Gastrocnemius medialis (tissue), 4 donors: ENCODE measurements around the gene GABBR1. TPM values are rescaled to one million over a fixed set of nuclear protein-coding genes. Genes with fewer than 3 reads are reported as not detected.

ENCODE experiments used
- ATAC-seq, 2 donors: fragments of 150-250 bp; one replicate each; pipeline ENCODE4 v1.9.1; 2016
- DNase-seq, 2 donors: peaks; one replicate each; pipeline ENCODE4 v3.0.0-alpha.2; 2019
- H3K27ac ChIP-seq, 4 donors: fragments of 200-600 bp; sonication (generic); 1 replicate in 1 of 4; 2 replicates in 3 of 4; pipeline ENCODE4 v1.5.1; 2016 to 2018; ENCODE audit warnings: mild to moderate bottlenecking in 2 of 4, moderate library complexity in 1 of 4
- H3K27me3 ChIP-seq, 3 donors: fragments of 200-600 bp; sonication (generic) in 2 of 3; 1 replicate in 1 of 3; 2 replicates in 2 of 3; pipeline versions ENCODE4 v1.5.1 to v1.6.0; 2016 to 2019; ENCODE audit warnings: mild to moderate bottlenecking in 1 of 3, moderate library complexity in 1 of 3
- H3K36me3 ChIP-seq, 2 donors: fragments of 200-600 bp; sonication (generic) in 1 of 2; one replicate each; pipeline ENCODE4 v1.5.1; 2017 to 2018
- H3K4me1 ChIP-seq, 2 donors: fragments of 200-600 bp; sonication (generic) in 1 of 2; one replicate each; pipeline ENCODE4 v1.5.1; 2016 to 2017; ENCODE audit warnings: mild to moderate bottlenecking in 2 of 2
- H3K4me3 ChIP-seq, 4 donors: fragments of 200-600 bp; sonication (generic) in 3 of 4; 1 replicate in 1 of 4; 2 replicates in 3 of 4; pipeline ENCODE4 v1.5.1; 2016 to 2019; ENCODE audit warnings: mild to moderate bottlenecking in 2 of 4
- H3K9me3 ChIP-seq, 3 donors: fragments of 200-600 bp; sonication (generic) in 2 of 3; 1 replicate in 1 of 3; 2 replicates in 2 of 3; pipeline ENCODE4 v1.5.1; 2016 to 2019
- CTCF ChIP-seq, 5 experiments: fragments of 450-650 bp in 3 of 5; fragments of 200-600 bp in 2 of 5; sonication (generic) in 2 of 5; IDR thresholded peaks in 4 of 5; conservative IDR thresholded peaks in 1 of 5; 1 replicate in 4 of 5; 2 replicates in 1 of 5; pipeline ENCODE4 v1.5.1; 2016 to 2019; ENCODE audit warnings: antibody characterized with exemption in 5 of 5, mild to moderate bottlenecking in 3 of 5, moderate library complexity in 3 of 5
- POLR2A ChIP-seq, 2 donors: fragments of 450-650 bp; IDR thresholded peaks; one replicate each; pipeline ENCODE4 v1.6.1; 2017; ENCODE audit warnings: antibody characterized with exemption in 2 of 2, mild to moderate bottlenecking in 2 of 2, moderate library complexity in 2 of 2
- in situ Hi-C, 4 donors: fragments of 200-750 bp; cut with MboI; loops; one replicate each; pipeline versions ENCODE4 v1.15.0 to v1.8.0; 2017; ENCODE audit warnings: low sequenced_read_pairs in 4 of 4
- intact Hi-C: fragments of 100-400 bp; cut with DNase I; formaldehyde crosslinking; loops from one replicate; pipeline ENCODE4 v1.15.1; 2023; ENCODE audit warnings: low total_unique reads
- total RNA-seq, 4 donors: library from RNA; depleted of rRNA; stranded (reverse); fragments of >200 nt; gene quantifications; one replicate each; pipeline versions ENCODE4 v1.1.0 to v1.2.3, GENCODE V29; 2016

GABBR1 gene
- total RNA-seq, 4 donors from 2014 or later, result 1.0 to 3.8 (median 3.1) TPM

GRCh38 chr6:29598172-29598747 lies 34.7 kb downstream of the GABBR1 start:
- in situ Hi-C loops (loop anchor here (10.0 to 25.0 kb wide), 2 partner anchors 911 to 913 kb away; no protein-coding TSS in a partner anchor), intact Hi-C loops (no loop called here)
- H3K27me3 ChIP-seq, result no peaks in the 10 kb centered on the region
- no peak overlapping the region for H3K4me3 ChIP-seq
- H3K9me3 ChIP-seq, result no peaks in the 10 kb centered on the region
- H3K4me1 ChIP-seq, result no peaks in the 10 kb centered on the region
- H3K36me3 ChIP-seq, result no peaks in the 10 kb centered on the region
- DNase-seq, result no peak
- no peak overlapping the region for H3K27ac ChIP-seq
- ATAC-seq, result no peak
- TF ChIP-seq POLR2A (IDR thresholded peaks at IDR 0.05), result no peak
- TF ChIP-seq CTCF (IDR thresholded peaks at IDR 0.05 in 4 of 5, conservative IDR thresholded peaks at IDR 0.05 in 1 of 5), result no peak

GRCh38 chr6:29597184-29597583 lies 35.8 kb downstream of the GABBR1 start:
- DNase-seq (no peak), ATAC-seq (no peak)
- in situ Hi-C loops, result loop anchor here (10.0 to 25.0 kb wide), 2 partner anchors 910 to 912 kb away; no protein-coding TSS in a partner anchor
- H3K27me3 ChIP-seq, result no peaks in the 10 kb centered on the region
- no peak overlapping the region for H3K4me3 ChIP-seq
- no peaks in the 10 kb centered on the region for H3K4me1 ChIP-seq
- H3K9me3 ChIP-seq, result no peaks in the 10 kb centered on the region
- TF ChIP-seq CTCF (IDR thresholded peaks at IDR 0.05 in 4 of 5, conservative IDR thresholded peaks at IDR 0.05 in 1 of 5) (no peak), POLR2A (IDR thresholded peaks at IDR 0.05) (no peak)
- H3K27ac ChIP-seq, result no peak overlapping the region
- no peaks in the 10 kb centered on the region for H3K36me3 ChIP-seq
- intact Hi-C loops, result no loop called here

DNA sequence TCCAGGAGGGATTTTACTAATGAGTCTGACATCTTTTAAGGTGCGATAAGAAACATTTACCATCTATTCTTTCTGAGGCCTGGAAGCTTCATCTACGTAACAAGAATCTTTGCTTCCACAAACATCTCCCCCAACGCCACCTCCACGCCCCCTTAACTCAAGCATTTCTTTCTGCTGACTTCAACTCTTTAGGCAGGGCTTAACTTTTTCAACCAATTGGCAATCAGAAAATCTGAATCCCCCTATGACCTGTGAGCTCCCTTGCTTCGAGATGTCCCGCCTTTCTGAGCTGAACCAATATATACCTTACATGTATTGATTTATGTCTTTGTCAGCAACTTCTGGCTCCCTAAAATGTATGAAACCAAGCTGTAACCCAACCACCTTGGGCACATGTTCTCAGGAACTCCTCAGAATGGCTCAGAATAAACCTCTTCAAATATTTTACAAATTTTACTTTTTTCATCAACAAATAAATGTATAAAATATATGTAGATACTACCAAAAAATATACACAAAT lies 36.5 kb downstream of the GABBR1 start:
- TF ChIP-seq POLR2A (IDR thresholded peaks at IDR 0.05) (no peak), CTCF (IDR thresholded peaks at IDR 0.05 in 4 of 5, conservative IDR thresholded peaks at IDR 0.05 in 1 of 5) (no peak)
- H3K4me1 ChIP-seq, result no peaks in the 10 kb centered on the region
- DNase-seq (no peak), ATAC-seq (no peak)
- no peak overlapping the region for H3K4me3 ChIP-seq
- H3K27ac ChIP-seq, result no peak overlapping the region
- no peaks in the 10 kb centered on the region for H3K27me3 ChIP-seq
- H3K36me3 ChIP-seq, result no peaks in the 10 kb centered on the region
- in situ Hi-C loops, result loop anchor here (10.0 to 25.0 kb wide), 2 partner anchors 909 to 912 kb away; no protein-coding TSS in a partner anchor
- no peaks in the 10 kb centered on the region for H3K9me3 ChIP-seq
- intact Hi-C loops, result no loop called here

- Histone ChIP-seq H3K4me1 (no peaks in the 10 kb centered on the region), H3K27ac (no peak overlapping the region), H3K4me3 (no peak overlapping the region), H3K27me3 (no peaks in the 10 kb centered on the region), H3K9me3 (no peaks in the 10 kb centered on the region), H3K36me3 (no peaks in the 10 kb centered on the region)
- TF ChIP-seq CTCF (IDR thresholded peaks at IDR 0.05 in 4 of 5, conservative IDR thresholded peaks at IDR 0.05 in 1 of 5) (no peak), POLR2A (IDR thresholded peaks at IDR 0.05) (no peak)
- no peak for ATAC-seq
- intact Hi-C loops, result no loop called here
- no peak for DNase-seq
- in situ Hi-C loops, result loop anchor here (10.0 to 25.0 kb wide), 2 partner anchors 906 to 909 kb away; no protein-coding TSS in a partner anchor
These were observed 39.7 kb downstream of the GABBR1 start for GRCh38 chr6:29593199-29593855.
